Loucy (cell line): ENCODE results near the gene GNAQ.

Source experiments
- H2AFZ ChIP-seq: fragments of 200-600 bp; sonication (generic); 2 replicates; pipeline ENCODE4 v1.6.0; 2016; ENCODE audit warnings: antibody characterized with exemption, mild to moderate bottlenecking, low read length, moderate library complexity
- H3F3A ChIP-seq: fragments of 200-600 bp; 2 replicates; pipeline ENCODE4 v1.6.0; 2016; ENCODE audit warnings: antibody characterized with exemption, low read depth, mild to moderate bottlenecking
- H3K27me3 ChIP-seq: fragments of 200-600 bp; sonication (generic); 2 replicates; pipeline ENCODE4 v1.6.1; 2014; ENCODE audit warnings: low read length, mild to moderate bottlenecking; ENCODE audit not compliant: insufficient read depth, poor library complexity, severe bottlenecking
- H3K36me3 ChIP-seq: fragments of 200-600 bp; sonication (generic); 2 replicates; pipeline ENCODE4 v1.6.1; 2016; ENCODE audit warnings: low read length; ENCODE audit not compliant: insufficient read depth
- H3K4me1 ChIP-seq: fragments of 200-600 bp; sonication (generic); 2 replicates; pipeline ENCODE4 v1.5.1; 2014; ENCODE audit warnings: low read length, mild to moderate bottlenecking; ENCODE audit not compliant: insufficient read depth, poor library complexity, severe bottlenecking
- H3K4me2 ChIP-seq: fragments of 200-600 bp; sonication (generic); 2 replicates; pipeline ENCODE4 v1.6.0; 2014; ENCODE audit warnings: antibody characterized with exemption, low read length, low read depth, mild to moderate bottlenecking; ENCODE audit not compliant: poor library complexity, severe bottlenecking
- H3K4me3 ChIP-seq: fragments of 200-600 bp; sonication (generic); 2 replicates; pipeline ENCODE4 v1.5.1; 2014; ENCODE audit warnings: low read length, mild to moderate bottlenecking, mixed read lengths; ENCODE audit not compliant: poor library complexity, severe bottlenecking
- H3K79me2 ChIP-seq: fragments of 200-600 bp; sonication (generic); 2 replicates; pipeline ENCODE4 v1.6.1; 2014; ENCODE audit warnings: low read length; ENCODE audit not compliant: insufficient read depth
- H3K9ac ChIP-seq: fragments of 200-600 bp; sonication (generic); 2 replicates; pipeline ENCODE4 v1.6.0; 2014; ENCODE audit warnings: mild to moderate bottlenecking, low read depth, low read length, moderate library complexity; ENCODE audit not compliant: poor library complexity, severe bottlenecking
- H3K9me2 ChIP-seq: fragments of 200-600 bp; sonication (generic); replicated peaks from 2 replicates; pipeline ENCODE4 v1.6.1; 2016; ENCODE audit warnings: low read depth, low read length, mixed read lengths
- H3K9me3 ChIP-seq: fragments of 200-600 bp; sonication (generic); 2 replicates; pipeline ENCODE4 v1.6.1; 2014; ENCODE audit warnings: mild to moderate bottlenecking, antibody characterized with exemption, low read length, low read depth; ENCODE audit not compliant: insufficient read depth
- H4K20me1 ChIP-seq: fragments of 200-600 bp; sonication (generic); 2 replicates; pipeline ENCODE4 v1.6.0; 2014; ENCODE audit warnings: antibody characterized with exemption, low read length, mild to moderate bottlenecking; ENCODE audit not compliant: insufficient read depth, poor library complexity, severe bottlenecking
- EZH2phosphoT487 ChIP-seq: fragments of 200-600 bp; IDR thresholded peaks from 2 replicates; pipeline ENCODE4 v1.6.1; 2018; ENCODE audit warnings: antibody characterized with exemption, mild to moderate bottlenecking, moderate library complexity, borderline replicate concordance
- TF ChIP-seq, protein P1 (sequence below): fragments of 200-600 bp; sonication (generic); conservative IDR thresholded peaks from 2 replicates; pipeline ENCODE4 v1.5.1; 2014; ENCODE audit warnings: mild to moderate bottlenecking, antibody characterized with exemption, low read length

The GNAQ gene

DNA sequence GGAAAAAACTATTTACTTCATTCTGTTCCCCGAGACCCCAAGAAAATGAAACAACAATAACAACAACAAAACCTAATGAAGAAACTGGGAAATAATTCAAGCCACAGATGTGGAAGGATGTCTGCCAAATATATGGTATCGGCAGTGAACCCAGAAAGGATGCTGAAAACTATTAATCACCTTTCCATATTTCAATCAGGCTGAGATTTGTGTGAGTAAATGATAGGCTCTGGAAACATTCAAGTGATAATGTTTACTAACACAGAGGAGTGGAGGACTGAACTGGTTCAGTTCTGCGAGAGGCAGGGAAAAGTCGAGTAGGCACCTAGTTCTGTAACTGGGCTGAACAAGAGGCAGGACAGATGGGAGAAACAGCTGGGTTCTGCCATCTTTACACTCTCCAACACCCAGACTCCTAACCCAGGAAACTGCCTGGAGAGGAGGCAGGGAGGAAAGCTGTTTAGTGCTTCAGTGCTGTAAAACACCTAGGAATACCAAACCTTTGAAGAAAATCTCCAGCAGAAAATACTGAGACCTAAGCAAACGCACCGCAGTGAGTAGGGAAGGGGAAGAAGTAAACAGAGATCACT is 286.7 kb downstream of the GNAQ start:
- Histone ChIP-seq H4K20me1 (peaks cover 17% of the 10 kb centered on the region), H3K4me2 (no peak overlapping the region), H3K9me2 (no peaks in the 10 kb centered on the region), H3K4me1 (no peaks in the 10 kb centered on the region), H2AFZ (no peak overlapping the region), H3K27me3 (no peaks in the 10 kb centered on the region), H3K79me2 (peaks cover 38% of the 10 kb centered on the region), H3F3A (no peaks in the 10 kb centered on the region), H3K9me3 (no peaks in the 10 kb centered on the region), H3K36me3 (peaks cover 31% of the 10 kb centered on the region; the same call in 1 of the 2 replicates), H3K4me3 (no peak overlapping the region), H3K9ac (no peak overlapping the region)
- TF ChIP-seq, protein P1, sequence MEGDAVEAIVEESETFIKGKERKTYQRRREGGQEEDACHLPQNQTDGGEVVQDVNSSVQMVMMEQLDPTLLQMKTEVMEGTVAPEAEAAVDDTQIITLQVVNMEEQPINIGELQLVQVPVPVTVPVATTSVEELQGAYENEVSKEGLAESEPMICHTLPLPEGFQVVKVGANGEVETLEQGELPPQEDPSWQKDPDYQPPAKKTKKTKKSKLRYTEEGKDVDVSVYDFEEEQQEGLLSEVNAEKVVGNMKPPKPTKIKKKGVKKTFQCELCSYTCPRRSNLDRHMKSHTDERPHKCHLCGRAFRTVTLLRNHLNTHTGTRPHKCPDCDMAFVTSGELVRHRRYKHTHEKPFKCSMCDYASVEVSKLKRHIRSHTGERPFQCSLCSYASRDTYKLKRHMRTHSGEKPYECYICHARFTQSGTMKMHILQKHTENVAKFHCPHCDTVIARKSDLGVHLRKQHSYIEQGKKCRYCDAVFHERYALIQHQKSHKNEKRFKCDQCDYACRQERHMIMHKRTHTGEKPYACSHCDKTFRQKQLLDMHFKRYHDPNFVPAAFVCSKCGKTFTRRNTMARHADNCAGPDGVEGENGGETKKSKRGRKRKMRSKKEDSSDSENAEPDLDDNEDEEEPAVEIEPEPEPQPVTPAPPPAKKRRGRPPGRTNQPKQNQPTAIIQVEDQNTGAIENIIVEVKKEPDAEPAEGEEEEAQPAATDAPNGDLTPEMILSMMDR, result no peak
- no peak for TF ChIP-seq EZH2phosphoT487

DNA sequence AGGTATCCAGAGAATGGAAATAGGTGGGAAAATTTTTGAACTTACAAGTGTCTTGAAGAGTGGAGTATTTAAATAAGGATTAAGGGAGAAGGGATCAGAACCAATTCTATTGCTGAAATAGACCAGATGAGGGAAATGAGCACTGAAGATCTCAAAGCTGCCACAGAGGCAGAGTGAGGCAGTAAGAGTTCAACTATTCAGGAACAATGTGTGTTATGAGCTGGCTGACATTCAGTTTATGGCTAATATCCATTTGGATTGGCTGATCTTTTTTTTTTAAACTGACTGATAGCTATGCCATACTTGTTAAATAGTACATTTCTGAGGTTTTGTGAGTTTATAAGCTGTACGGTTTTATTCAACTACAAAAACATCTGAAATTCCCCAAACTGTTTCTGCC is 288.2 kb downstream of the GNAQ start:
- no peaks in the 10 kb centered on the region for H3K4me1 ChIP-seq
- H2AFZ ChIP-seq, result no peak overlapping the region
- no peaks in the 10 kb centered on the region for H3K27me3 ChIP-seq
- no peaks in the 10 kb centered on the region for H3F3A ChIP-seq
- TF ChIP-seq, protein P1, result no peak
- no peak for TF ChIP-seq EZH2phosphoT487
- no peak overlapping the region for H3K9ac ChIP-seq
- no peaks in the 10 kb centered on the region for H3K9me2 ChIP-seq
- H3K79me2 ChIP-seq, result peaks cover 44% of the 10 kb centered on the region
- H4K20me1 ChIP-seq, result peaks cover 18% of the 10 kb centered on the region
- no peaks in the 10 kb centered on the region for H3K9me3 ChIP-seq
- H3K36me3 ChIP-seq, result peaks cover 35% of the 10 kb centered on the region; the same call in 1 of the 2 replicates
- H3K4me3 ChIP-seq, result no peak overlapping the region
- H3K4me2 ChIP-seq, result no peak overlapping the region

DNA sequence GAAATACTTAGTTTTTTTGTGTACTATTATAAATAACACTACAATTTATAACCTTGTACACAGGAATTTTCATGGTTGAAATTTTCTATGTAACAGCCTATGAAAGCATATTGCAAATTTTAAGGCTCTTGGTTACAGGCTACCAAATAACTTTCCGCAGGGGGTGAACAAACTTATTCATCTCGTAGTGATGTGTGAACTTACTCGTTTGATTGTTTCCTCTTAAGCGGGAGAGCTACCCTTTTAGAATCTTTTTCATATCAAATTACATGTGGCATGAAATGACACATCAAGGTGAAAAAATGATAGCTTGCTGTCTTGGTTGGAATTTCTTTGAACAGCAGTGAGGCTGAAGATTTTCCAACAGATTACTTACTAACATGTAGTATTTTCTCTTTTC is 292.7 kb downstream of the GNAQ start:
- Histone ChIP-seq H3K9ac (no peak overlapping the region), H3K4me3 (no peak overlapping the region), H3K27me3 (no peaks in the 10 kb centered on the region), H3K4me1 (no peaks in the 10 kb centered on the region), H4K20me1 (peaks cover 5% of the 10 kb centered on the region), H3K4me2 (no peak overlapping the region), H2AFZ (no peak overlapping the region), H3K36me3 (peaks cover 51% of the 10 kb centered on the region; the same call in 1 of the 2 replicates), H3F3A (no peaks in the 10 kb centered on the region), H3K9me2 (no peaks in the 10 kb centered on the region), H3K9me3 (no peaks in the 10 kb centered on the region), H3K79me2 (peaks cover 53% of the 10 kb centered on the region)
- TF ChIP-seq, protein P1, result no peak
- TF ChIP-seq EZH2phosphoT487, result no peak
